ENCODE data around the gene TRIM7. TPM values are rescaled to one million over a fixed set of nuclear protein-coding genes. Genes with fewer than 3 reads are reported as not detected.

TRIM7 gene
- total RNA-seq (2014; rRNA removed; shearing (Covaris generic); ENCODE audit: low replicate concordance): 2.0 TPM in 1 of 2 replicates, not detected in the other

GRCh38 chr5:181204826-181205760 lies at the start of gene TRIM7:
TRIM7 (minus strand) TSS chr5:181205196; CDS start chr5:181205110, 86 bp downstream.
- no peak within 1 kb of the TSS for H2AFZ ChIP-seq (ENCODE audit: low read length)
- no peaks in the 10 kb centered on the region for H3K79me2 ChIP-seq (ENCODE audit: low read length)
- no peaks in the 10 kb centered on the region for H4K20me1 ChIP-seq (ENCODE audit: insufficient read depth, low read depth, low read length)
- peak within 1 kb of the TSS; percentile 94 for H3K4me2 ChIP-seq (ENCODE audit: low read depth, low read length, poor library complexity, severe bottlenecking)
- no peak within 1 kb of the TSS for H3K27ac ChIP-seq (ENCODE audit: low read length)
- no peaks in the 10 kb centered on the region for H3K36me3 ChIP-seq (ENCODE audit: insufficient read depth, low read length)
- no peaks in the 10 kb centered on the region for H3K27me3 ChIP-seq (ENCODE audit: low read length)
- no peaks in the 10 kb centered on the region for H3K9me2 ChIP-seq (replicated peaks; ENCODE audit: insufficient read depth, low read length)
- peak within 1 kb of the TSS; percentile 69 for H3K9ac ChIP-seq (ENCODE audit: low read length)
- H3K4me3 ChIP-seq (ENCODE audit: low read length): peak within 1 kb of the TSS; percentile 69
- no peak for DNase-seq
- H3K9me3 ChIP-seq (ENCODE audit: low read length): no peaks in the 10 kb centered on the region
- H3K4me1 ChIP-seq (ENCODE audit: low read length): peaks cover 25% of the 10 kb centered on the region

DNA sequence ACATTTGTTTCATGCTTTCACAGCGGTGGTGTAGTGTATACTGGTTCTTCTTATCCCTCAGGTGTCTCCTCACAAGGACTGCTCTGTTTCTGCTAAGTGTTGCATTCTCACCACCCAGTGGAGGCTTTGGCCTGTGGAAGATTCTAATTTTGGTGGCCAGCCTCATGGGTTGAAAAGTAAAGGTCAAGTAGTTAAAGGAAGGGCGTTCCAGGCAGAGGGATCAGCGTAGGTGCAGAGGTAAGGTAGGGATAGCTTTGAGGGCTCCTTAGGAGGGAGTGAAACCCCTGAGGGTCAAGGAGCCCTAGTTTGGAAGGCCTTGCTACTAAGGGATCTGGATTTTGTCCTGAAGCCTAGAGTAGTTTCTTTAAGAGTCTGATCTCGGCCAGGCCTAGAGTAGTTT lies 43.3 kb upstream of the TRIM7 start:
- Histone ChIP-seq H3K36me3 (ENCODE audit: insufficient read depth, low read length) (peaks cover 7% of the 10 kb centered on the region), H2AFZ (ENCODE audit: low read length) (no peak overlapping the region), H3K4me1 (ENCODE audit: low read length) (peaks cover 57% of the 10 kb centered on the region), H3K27ac (ENCODE audit: low read length) (peak overlapping the region; percentile 94), H3K9ac (ENCODE audit: low read length) (peak overlapping the region; percentile 93), H3K9me2 (replicated peaks; ENCODE audit: insufficient read depth, low read length) (no peaks in the 10 kb centered on the region), H3K27me3 (ENCODE audit: low read length) (no peaks in the 10 kb centered on the region), H3K4me2 (ENCODE audit: low read depth, low read length, poor library complexity, severe bottlenecking) (peak overlapping the region; percentile 85), H3K9me3 (ENCODE audit: low read length) (no peaks in the 10 kb centered on the region), H3K4me3 (ENCODE audit: low read length) (peak overlapping the region; percentile 88), H4K20me1 (ENCODE audit: insufficient read depth, low read depth, low read length) (peaks cover under 1% of the 10 kb centered on the region; the same call in 1 of the 2 replicates), H3K79me2 (ENCODE audit: low read length) (peaks cover 82% of the 10 kb centered on the region)
- peak; percentile 48 for DNase-seq

DNA sequence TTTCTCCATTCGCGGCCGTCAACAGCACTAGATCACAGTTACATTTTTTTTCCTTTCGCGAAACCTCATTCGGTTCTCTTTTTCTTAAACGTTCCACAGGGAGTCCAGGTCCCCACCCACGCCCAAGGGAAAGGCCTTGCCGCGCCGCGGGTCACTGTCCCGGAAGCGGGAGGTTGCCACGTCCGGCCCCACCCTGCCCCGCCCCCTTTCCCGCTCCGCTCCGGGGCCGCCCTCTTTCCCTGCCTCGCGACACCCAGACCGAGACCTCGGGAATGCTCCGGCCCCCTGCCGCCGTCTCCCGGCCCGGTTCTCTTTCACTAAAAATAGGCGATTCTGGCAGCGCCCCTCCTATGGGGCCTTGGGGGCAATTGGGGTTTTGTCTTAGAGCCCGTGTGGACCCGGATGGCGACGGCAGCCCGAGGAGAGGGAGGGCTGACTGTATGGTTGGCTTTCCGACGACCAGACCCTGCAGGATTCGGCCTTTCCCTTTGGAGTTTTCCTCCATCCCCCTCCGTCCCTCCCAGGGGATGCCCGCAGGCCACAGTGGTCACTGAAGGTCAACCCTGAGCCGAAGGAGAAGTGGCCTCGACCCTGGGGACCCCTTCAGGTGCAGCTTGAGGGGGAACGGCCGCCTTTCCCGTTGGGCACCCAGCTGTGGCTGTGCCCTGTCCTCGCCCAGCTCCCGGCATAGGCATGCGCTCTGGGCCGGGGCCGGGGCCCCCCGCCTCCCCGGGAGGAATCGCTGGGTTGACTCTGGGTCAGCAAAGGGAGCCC lies 41.5 kb upstream of the TRIM7 start:
- Histone ChIP-seq H3K9me2 (replicated peaks; ENCODE audit: insufficient read depth, low read length) (no peaks in the 10 kb centered on the region), H3K79me2 (ENCODE audit: low read length) (peaks cover 84% of the 10 kb centered on the region), H3K9ac (ENCODE audit: low read length) (peak overlapping the region; percentile 93), H3K4me3 (ENCODE audit: low read length) (peak overlapping the region; percentile 88), H3K9me3 (ENCODE audit: low read length) (no peaks in the 10 kb centered on the region), H3K4me2 (ENCODE audit: low read depth, low read length, poor library complexity, severe bottlenecking) (peak overlapping the region; percentile 85), H3K27ac (ENCODE audit: low read length) (peak overlapping the region; percentile 94), H3K27me3 (ENCODE audit: low read length) (no peaks in the 10 kb centered on the region), H4K20me1 (ENCODE audit: insufficient read depth, low read depth, low read length) (peaks cover 18% of the 10 kb centered on the region), H3K36me3 (ENCODE audit: insufficient read depth, low read length) (peaks cover 20% of the 10 kb centered on the region), H2AFZ (ENCODE audit: low read length) (peak overlapping the region; percentile 78; the same call in 1 of the 2 replicates), H3K4me1 (ENCODE audit: low read length) (peaks cover 67% of the 10 kb centered on the region)
- DNase-seq: peak; percentile 93

- Histone ChIP-seq H3K4me3 (ENCODE audit: low read length) (peak overlapping the region; percentile 88), H3K4me1 (ENCODE audit: low read length) (peaks cover 66% of the 10 kb centered on the region), H3K36me3 (ENCODE audit: insufficient read depth, low read length) (peaks cover 25% of the 10 kb centered on the region), H3K79me2 (ENCODE audit: low read length) (peaks cover 82% of the 10 kb centered on the region), H3K9ac (ENCODE audit: low read length) (peak overlapping the region; percentile 93), H3K9me3 (ENCODE audit: low read length) (no peaks in the 10 kb centered on the region), H3K9me2 (replicated peaks; ENCODE audit: insufficient read depth, low read length) (no peaks in the 10 kb centered on the region), H3K27me3 (ENCODE audit: low read length) (no peaks in the 10 kb centered on the region), H2AFZ (ENCODE audit: low read length) (peak overlapping the region; percentile 36; the same call in 1 of the 2 replicates), H4K20me1 (ENCODE audit: insufficient read depth, low read depth, low read length) (peaks cover 26% of the 10 kb centered on the region), H3K4me2 (ENCODE audit: low read depth, low read length, poor library complexity, severe bottlenecking) (peak overlapping the region; percentile 85), H3K27ac (ENCODE audit: low read length) (peak overlapping the region; percentile 94)
- DNase-seq: peak; percentile 54
Measured at GRCh38 chr5:181245427-181246275, 40.7 kb upstream of the TRIM7 start.

DNA sequence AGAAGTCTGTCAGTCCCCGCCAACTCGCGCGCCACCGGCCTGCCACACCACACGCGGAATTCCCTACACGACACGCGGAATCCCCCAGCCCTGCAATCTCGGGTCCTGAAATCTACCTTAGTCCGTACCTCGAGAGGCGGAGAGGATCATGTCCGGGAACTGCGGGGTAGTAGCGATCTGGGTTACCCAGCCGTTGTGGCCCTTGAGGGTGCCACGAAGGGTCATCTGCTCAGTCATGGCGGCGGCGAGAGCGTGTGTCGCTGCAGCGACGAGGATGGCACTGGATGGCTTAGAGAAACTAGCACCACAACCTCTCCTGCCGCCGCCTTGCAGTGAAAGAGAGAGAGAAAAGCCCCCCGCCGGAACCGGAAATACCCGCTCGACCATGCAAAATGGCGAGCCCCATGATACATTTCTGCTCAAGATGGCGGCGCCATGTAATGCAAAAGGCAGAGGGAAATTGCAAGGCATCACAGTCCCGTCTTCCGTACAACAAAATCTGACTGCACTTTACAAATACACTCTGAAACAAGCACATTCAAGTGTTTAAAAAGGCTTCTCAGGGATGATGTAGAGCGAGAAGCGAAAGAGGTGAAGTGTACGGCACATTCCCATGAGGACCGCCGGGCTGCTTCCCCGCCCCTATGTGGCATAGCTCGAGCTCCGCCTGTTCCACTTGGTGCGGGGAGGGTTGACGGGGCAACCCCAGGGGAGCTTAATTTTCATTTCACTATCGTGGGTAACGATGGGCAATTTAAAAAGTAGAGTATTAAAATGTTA lies 38.8 kb upstream of the TRIM7 start, which contains the start of gene RACK1:
RACK1 (minus strand) TSS at position 343 of the 780 bp plus-strand sequence; CDS start at position 237, 106 bp downstream.
- H3K9me2 ChIP-seq (replicated peaks; ENCODE audit: insufficient read depth, low read length): no peaks in the 10 kb centered on the region
- H3K79me2 ChIP-seq (ENCODE audit: low read length): peaks cover 63% of the 10 kb centered on the region
- H4K20me1 ChIP-seq (ENCODE audit: insufficient read depth, low read depth, low read length): peaks cover 34% of the 10 kb centered on the region
- peak within 1 kb of the TSS; percentile 93 for H3K9ac ChIP-seq (ENCODE audit: low read length)
- no peaks in the 10 kb centered on the region for H3K9me3 ChIP-seq (ENCODE audit: low read length)
- H3K4me2 ChIP-seq (ENCODE audit: low read depth, low read length, poor library complexity, severe bottlenecking): peak within 1 kb of the TSS; percentile 85
- DNase-seq: peak; percentile 96
- H3K27me3 ChIP-seq (ENCODE audit: low read length): no peaks in the 10 kb centered on the region
- H3K27ac ChIP-seq (ENCODE audit: low read length): peak within 1 kb of the TSS; percentile 94
- peaks cover 55% of the 10 kb centered on the region for H3K4me1 ChIP-seq (ENCODE audit: low read length)
- H2AFZ ChIP-seq (ENCODE audit: low read length): no peak within 1 kb of the TSS
- H3K36me3 ChIP-seq (ENCODE audit: insufficient read depth, low read length): peaks cover 35% of the 10 kb centered on the region
- peak within 1 kb of the TSS; percentile 88 for H3K4me3 ChIP-seq (ENCODE audit: low read length)

- peaks cover 39% of the 10 kb centered on the region for H4K20me1 ChIP-seq (ENCODE audit: insufficient read depth, low read depth, low read length)
- H3K9ac ChIP-seq (ENCODE audit: low read length): peak overlapping the region; percentile 93
- H2AFZ ChIP-seq (ENCODE audit: low read length): no peak overlapping the region
- no peaks in the 10 kb centered on the region for H3K9me3 ChIP-seq (ENCODE audit: low read length)
- H3K79me2 ChIP-seq (ENCODE audit: low read length): peaks cover 57% of the 10 kb centered on the region
- H3K9me2 ChIP-seq (replicated peaks; ENCODE audit: insufficient read depth, low read length): no peaks in the 10 kb centered on the region
- H3K4me1 ChIP-seq (ENCODE audit: low read length): peaks cover 48% of the 10 kb centered on the region
- peak overlapping the region; percentile 88 for H3K4me3 ChIP-seq (ENCODE audit: low read length)
- H3K4me2 ChIP-seq (ENCODE audit: low read depth, low read length, poor library complexity, severe bottlenecking): peak overlapping the region; percentile 85
- no peaks in the 10 kb centered on the region for H3K27me3 ChIP-seq (ENCODE audit: low read length)
- peak; percentile 59 for DNase-seq
- peak overlapping the region; percentile 94 for H3K27ac ChIP-seq (ENCODE audit: low read length)
- H3K36me3 ChIP-seq (ENCODE audit: insufficient read depth, low read length): peaks cover 41% of the 10 kb centered on the region
Measured at GRCh38 chr5:181243018-181243563, 38.1 kb upstream of the TRIM7 start.

DNA sequence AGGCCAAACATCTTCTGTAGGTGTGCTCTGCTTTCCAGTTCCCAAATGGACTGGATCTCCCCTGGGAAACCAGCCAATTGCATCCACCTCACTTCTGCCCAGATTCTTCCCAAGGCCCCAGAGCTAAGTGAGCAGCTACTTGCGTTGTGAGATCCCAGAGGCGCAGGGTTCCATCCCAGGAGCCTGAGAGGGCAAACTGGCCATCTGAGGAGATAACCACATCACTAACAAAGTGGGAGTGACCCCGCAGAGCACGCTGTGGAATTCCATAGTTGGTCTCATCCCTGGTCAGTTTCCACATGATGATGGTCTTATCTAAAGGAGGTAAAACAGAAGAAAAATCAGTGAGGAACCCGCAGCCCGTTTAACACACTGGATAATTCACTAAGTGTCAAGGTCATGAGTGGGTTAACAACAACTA lies 37.0 kb upstream of the TRIM7 start:
- H3K79me2 ChIP-seq (ENCODE audit: low read length): peaks cover 47% of the 10 kb centered on the region
- H3K9me3 ChIP-seq (ENCODE audit: low read length): no peaks in the 10 kb centered on the region
- no peak for DNase-seq
- peak overlapping the region; percentile 85 for H3K4me2 ChIP-seq (ENCODE audit: low read depth, low read length, poor library complexity, severe bottlenecking)
- H3K27me3 ChIP-seq (ENCODE audit: low read length): no peaks in the 10 kb centered on the region
- peaks cover 47% of the 10 kb centered on the region for H4K20me1 ChIP-seq (ENCODE audit: insufficient read depth, low read depth, low read length)
- peak overlapping the region; percentile 94 for H3K27ac ChIP-seq (ENCODE audit: low read length)
- no peaks in the 10 kb centered on the region for H3K9me2 ChIP-seq (replicated peaks; ENCODE audit: insufficient read depth, low read length)
- H2AFZ ChIP-seq (ENCODE audit: low read length): no peak overlapping the region
- peak overlapping the region; percentile 88 for H3K4me3 ChIP-seq (ENCODE audit: low read length)
- H3K9ac ChIP-seq (ENCODE audit: low read length): peak overlapping the region; percentile 93
- peaks cover 39% of the 10 kb centered on the region for H3K4me1 ChIP-seq (ENCODE audit: low read length)
- peaks cover 50% of the 10 kb centered on the region for H3K36me3 ChIP-seq (ENCODE audit: insufficient read depth, low read length)

All from Karpas-422 (cell line).